Measurements from ENCODE around the gene BMP6. TPM values are rescaled to one million over a fixed set of nuclear protein-coding genes. Genes with fewer than 3 reads are reported as not detected.

Gene BMP6
- 1.1 TPM for polyA plus RNA-seq (2013, experiment 1 of 2)
- polyA plus RNA-seq (2013, experiment 2 of 2), result 0.63 TPM

GRCh38 chr6:7725849-7726415 lies at the start of gene BMP6:
TSS of gene BMP6 (plus strand) at chr6:7726099. CDS start at chr6:7726956, 857 bp downstream.
- Histone ChIP-seq H3K27ac (ENCODE audit: low read depth, low read length) (no peak within 1 kb of the TSS), H3K36me3 (ENCODE audit: insufficient read depth, low read length) (no peaks in the 10 kb centered on the region), H3K9me3 (ENCODE audit: insufficient read depth, low read depth, low read length) (no peaks in the 10 kb centered on the region), H3K4me3 (ENCODE audit: low read length) (peak within 1 kb of the TSS; percentile 66), H3K27me3 (ENCODE audit: insufficient read depth, low read length) (peaks cover 84% of the 10 kb centered on the region), H3K4me1 (ENCODE audit: insufficient read depth, low read length) (peaks cover 15% of the 10 kb centered on the region), H3K9ac (ENCODE audit: low read depth, low read length) (peak within 1 kb of the TSS; percentile 31; the same call in 1 of the 2 replicates)
- WGBS, result under 1% methylated on average over 69 of the region's 69 CpGs

GRCh38 chr6:7677229-7677628 lies 48.7 kb upstream of the BMP6 start:
- Histone ChIP-seq H3K27ac (ENCODE audit: low read depth, low read length) (no peak overlapping the region), H3K4me1 (ENCODE audit: insufficient read depth, low read length) (peaks cover 25% of the 10 kb centered on the region), H3K9me3 (ENCODE audit: insufficient read depth, low read depth, low read length) (no peaks in the 10 kb centered on the region), H3K4me3 (ENCODE audit: low read length) (no peak overlapping the region), H3K36me3 (ENCODE audit: insufficient read depth, low read length) (no peaks in the 10 kb centered on the region), H3K27me3 (ENCODE audit: insufficient read depth, low read length) (0 out of 2 replicates have a peak, but pooled peaks cover under 1% of the 10 kb centered on the region), H3K9ac (ENCODE audit: low read depth, low read length) (no peak overlapping the region)
- WGBS, result 92% methylated on average over 5 of the region's 5 CpGs

GRCh38 chr6:7680393-7681075 lies 45.4 kb upstream of the BMP6 start:
- 79% methylated on average over 12 of the region's 12 CpGs for WGBS
- no peaks in the 10 kb centered on the region for H3K36me3 ChIP-seq (ENCODE audit: insufficient read depth, low read length)
- no peak overlapping the region for H3K9ac ChIP-seq (ENCODE audit: low read depth, low read length)
- peaks cover 42% of the 10 kb centered on the region for H3K4me1 ChIP-seq (ENCODE audit: insufficient read depth, low read length)
- H3K4me3 ChIP-seq (ENCODE audit: low read length), result no peak overlapping the region
- no peak overlapping the region for H3K27ac ChIP-seq (ENCODE audit: low read depth, low read length)
- no peaks in the 10 kb centered on the region for H3K9me3 ChIP-seq (ENCODE audit: insufficient read depth, low read depth, low read length)
- H3K27me3 ChIP-seq (ENCODE audit: insufficient read depth, low read length), result peaks cover 18% of the 10 kb centered on the region; the same call in 1 of the 2 replicates

GRCh38 chr6:7681449-7681848 lies 44.5 kb upstream of the BMP6 start:
- H3K36me3 ChIP-seq (ENCODE audit: insufficient read depth, low read length), result no peaks in the 10 kb centered on the region
- H3K4me3 ChIP-seq (ENCODE audit: low read length), result no peak overlapping the region
- H3K4me1 ChIP-seq (ENCODE audit: insufficient read depth, low read length), result peaks cover 42% of the 10 kb centered on the region
- H3K27ac ChIP-seq (ENCODE audit: low read depth, low read length), result no peak overlapping the region
- 64% methylated on average over 4 of the region's 4 CpGs for WGBS
- H3K27me3 ChIP-seq (ENCODE audit: insufficient read depth, low read length), result peaks cover 20% of the 10 kb centered on the region; the same call in 1 of the 2 replicates
- H3K9ac ChIP-seq (ENCODE audit: low read depth, low read length), result no peak overlapping the region
- no peaks in the 10 kb centered on the region for H3K9me3 ChIP-seq (ENCODE audit: insufficient read depth, low read depth, low read length)

- no peak overlapping the region for H3K9ac ChIP-seq (ENCODE audit: low read depth, low read length)
- no peak overlapping the region for H3K27ac ChIP-seq (ENCODE audit: low read depth, low read length)
- peaks cover 42% of the 10 kb centered on the region for H3K4me1 ChIP-seq (ENCODE audit: insufficient read depth, low read length)
- peaks cover 20% of the 10 kb centered on the region; the same call in 1 of the 2 replicates for H3K27me3 ChIP-seq (ENCODE audit: insufficient read depth, low read length)
- no peaks in the 10 kb centered on the region for H3K36me3 ChIP-seq (ENCODE audit: insufficient read depth, low read length)
- H3K9me3 ChIP-seq (ENCODE audit: insufficient read depth, low read depth, low read length), result no peaks in the 10 kb centered on the region
- WGBS, result 78% methylated on average over 1 of the region's 1 CpG
- H3K4me3 ChIP-seq (ENCODE audit: low read length), result no peak overlapping the region
Measured at GRCh38 chr6:7684076-7684475, 41.8 kb upstream of the BMP6 start.

- H3K4me3 ChIP-seq (ENCODE audit: low read length), result no peak overlapping the region
- WGBS, result 4% methylated on average over 4 of the region's 4 CpGs
- H3K4me1 ChIP-seq (ENCODE audit: insufficient read depth, low read length), result peaks cover 39% of the 10 kb centered on the region
- no peaks in the 10 kb centered on the region for H3K36me3 ChIP-seq (ENCODE audit: insufficient read depth, low read length)
- peaks cover 20% of the 10 kb centered on the region; the same call in 1 of the 2 replicates for H3K27me3 ChIP-seq (ENCODE audit: insufficient read depth, low read length)
- no peaks in the 10 kb centered on the region for H3K9me3 ChIP-seq (ENCODE audit: insufficient read depth, low read depth, low read length)
- H3K9ac ChIP-seq (ENCODE audit: low read depth, low read length), result no peak overlapping the region
- H3K27ac ChIP-seq (ENCODE audit: low read depth, low read length), result no peak overlapping the region
Measured at GRCh38 chr6:7684843-7685242, 41.1 kb upstream of the BMP6 start.

- Histone ChIP-seq H3K27me3 (ENCODE audit: insufficient read depth, low read length) (peaks cover 20% of the 10 kb centered on the region; the same call in 1 of the 2 replicates), H3K27ac (ENCODE audit: low read depth, low read length) (no peak overlapping the region; the same call in 1 of the 2 replicates)
Measured at GRCh38 chr6:7685276-7685675, 40.6 kb upstream of the BMP6 start.

GRCh38 chr6:7687145-7688111 lies 38.5 kb upstream of the BMP6 start:
- H3K27me3 ChIP-seq (ENCODE audit: insufficient read depth, low read length), result peaks cover 18% of the 10 kb centered on the region; the same call in 1 of the 2 replicates
- H3K4me1 ChIP-seq (ENCODE audit: insufficient read depth, low read length), result peaks cover 30% of the 10 kb centered on the region
- 91% methylated on average over 6 of the region's 8 CpGs for WGBS
- no peaks in the 10 kb centered on the region for H3K36me3 ChIP-seq (ENCODE audit: insufficient read depth, low read length)
- no peak overlapping the region for H3K9ac ChIP-seq (ENCODE audit: low read depth, low read length)
- no peak overlapping the region for H3K4me3 ChIP-seq (ENCODE audit: low read length)
- no peak overlapping the region for H3K27ac ChIP-seq (ENCODE audit: low read depth, low read length)
- no peaks in the 10 kb centered on the region for H3K9me3 ChIP-seq (ENCODE audit: insufficient read depth, low read depth, low read length)

More at GRCh38 chr6:7685276-7685675, 40.6 kb upstream of the BMP6 start:
- WGBS, result 86% methylated on average over 1 of the region's 1 CpG
- Histone ChIP-seq H3K4me1 (ENCODE audit: insufficient read depth, low read length) (peaks cover 38% of the 10 kb centered on the region), H3K36me3 (ENCODE audit: insufficient read depth, low read length) (no peaks in the 10 kb centered on the region), H3K9me3 (ENCODE audit: insufficient read depth, low read depth, low read length) (no peaks in the 10 kb centered on the region), H3K9ac (ENCODE audit: low read depth, low read length) (no peak overlapping the region), H3K4me3 (ENCODE audit: low read length) (no peak overlapping the region)

- H3K27me3 ChIP-seq (ENCODE audit: insufficient read depth, low read length), result no peaks in the 10 kb centered on the region; the same call in 1 of the 2 replicates
- 89% methylated on average over 2 of the region's 2 CpGs for WGBS
- no peak overlapping the region for H3K27ac ChIP-seq (ENCODE audit: low read depth, low read length)
- peaks cover 13% of the 10 kb centered on the region; the same call in 1 of the 2 replicates for H3K4me1 ChIP-seq (ENCODE audit: insufficient read depth, low read length)
- H3K36me3 ChIP-seq (ENCODE audit: insufficient read depth, low read length), result no peaks in the 10 kb centered on the region
- H3K9me3 ChIP-seq (ENCODE audit: insufficient read depth, low read depth, low read length), result no peaks in the 10 kb centered on the region
- H3K9ac ChIP-seq (ENCODE audit: low read depth, low read length), result no peak overlapping the region
- no peak overlapping the region for H3K4me3 ChIP-seq (ENCODE audit: low read length)
Measured at GRCh38 chr6:7691021-7691420, 34.9 kb upstream of the BMP6 start.

- H3K9ac ChIP-seq (ENCODE audit: low read depth, low read length), result no peak overlapping the region
- peaks cover 13% of the 10 kb centered on the region; the same call in 1 of the 2 replicates for H3K4me1 ChIP-seq (ENCODE audit: insufficient read depth, low read length)
- H3K9me3 ChIP-seq (ENCODE audit: insufficient read depth, low read depth, low read length), result no peaks in the 10 kb centered on the region
- peak overlapping the region; percentile 5; the same call in 1 of the 2 replicates for H3K27ac ChIP-seq (ENCODE audit: low read depth, low read length)
- H3K27me3 ChIP-seq (ENCODE audit: insufficient read depth, low read length), result no peaks in the 10 kb centered on the region
- no peak overlapping the region for H3K4me3 ChIP-seq (ENCODE audit: low read length)
- WGBS, result 62% methylated on average over 21 of the region's 21 CpGs
- no peaks in the 10 kb centered on the region for H3K36me3 ChIP-seq (ENCODE audit: insufficient read depth, low read length)
Measured at GRCh38 chr6:7691675-7692452, 34.0 kb upstream of the BMP6 start.

Measured in HUES64 (cell line).